H9 (cell line): ENCODE results near the gene ADNP2. TPM values are rescaled to one million over a fixed set of nuclear protein-coding genes. Genes with fewer than 3 reads are reported as not detected.

ENCODE experiments used
- DNase-seq: peaks from one replicate; pipeline ENCODE4 v3.0.0-alpha.2; 2017
- H2AFZ ChIP-seq: one replicate; pipeline ENCODE4 v1.6.1; 2013; ENCODE audit warnings: mild to moderate bottlenecking, low read length, control low read depth, moderate library complexity
- H2AK5ac ChIP-seq: 2 replicates; pipeline ENCODE4 v1.6.1; 2013; ENCODE audit warnings: low read length, control low read depth, mixed read lengths; ENCODE audit not compliant: insufficient read length
- H2BK120ac ChIP-seq: one replicate; pipeline ENCODE4 v1.6.1; 2013; ENCODE audit warnings: low read depth, mild to moderate bottlenecking, low read length, control low read depth, inconsistent platforms; ENCODE audit not compliant: poor library complexity, severe bottlenecking
- H2BK12ac ChIP-seq: 2 replicates; pipeline ENCODE4 v1.6.1; 2013; ENCODE audit warnings: low read length, control low read depth, mixed read lengths, low read depth; ENCODE audit not compliant: insufficient read length
- H2BK15ac ChIP-seq: 2 replicates; pipeline ENCODE4 v1.6.1; 2013; ENCODE audit warnings: low read depth, low read length, control low read depth
- H2BK20ac ChIP-seq: one replicate; pipeline ENCODE4 v1.6.1; 2013; ENCODE audit warnings: low read depth, mild to moderate bottlenecking, low read length, control low read depth, inconsistent platforms; ENCODE audit not compliant: poor library complexity, severe bottlenecking
- H2BK5ac ChIP-seq: 2 replicates; pipeline ENCODE4 v1.6.1; 2013; ENCODE audit warnings: low read length, control low read depth, mixed read lengths; ENCODE audit not compliant: insufficient read length
- H3K14ac ChIP-seq: 2 replicates; pipeline ENCODE4 v1.6.1; 2013; ENCODE audit warnings: low read length, control low read depth; ENCODE audit not compliant: insufficient read depth
- H3K18ac ChIP-seq: 2 replicates; pipeline ENCODE4 v1.6.1; 2013; ENCODE audit warnings: low read depth, mild to moderate bottlenecking, mixed read lengths, low read length, control low read depth; ENCODE audit not compliant: insufficient read length
- H3K23ac ChIP-seq: 2 replicates; pipeline ENCODE4 v1.6.1; 2013; ENCODE audit warnings: low read length, control low read depth, mixed read lengths, low read depth; ENCODE audit not compliant: insufficient read length
- H3K23me2 ChIP-seq: 2 replicates; pipeline ENCODE4 v1.6.1; 2013; ENCODE audit warnings: low read depth, mild to moderate bottlenecking, mixed read lengths, low read length, control low read depth; ENCODE audit not compliant: insufficient read length, poor library complexity, severe bottlenecking
- H3K27ac ChIP-seq: 2 replicates; pipeline ENCODE4 v1.5.1; 2013; ENCODE audit warnings: low read length, control low read depth, mixed read lengths, low read depth; ENCODE audit not compliant: insufficient read length
- H3K27me3 ChIP-seq: 2 replicates; pipeline ENCODE4 v1.6.1; 2013; ENCODE audit warnings: low read length, control low read depth, inconsistent platforms; ENCODE audit not compliant: insufficient read depth
- H3K4ac ChIP-seq: 2 replicates; pipeline ENCODE4 v1.6.1; 2013; ENCODE audit warnings: low read depth, mild to moderate bottlenecking, control low read depth, inconsistent platforms, low read length, moderate library complexity
- H3K4me1 ChIP-seq: 2 replicates; pipeline ENCODE4 v1.6.1; 2013; ENCODE audit warnings: low read length, control low read depth, inconsistent platforms; ENCODE audit not compliant: insufficient read depth
- H3K4me2 ChIP-seq: 2 replicates; pipeline ENCODE4 v1.6.1; 2013; ENCODE audit warnings: low read length, control low read depth, mixed read lengths; ENCODE audit not compliant: insufficient read length, insufficient read depth
- H3K56ac ChIP-seq: 2 replicates; pipeline ENCODE4 v1.6.1; 2013; ENCODE audit warnings: low read depth, mild to moderate bottlenecking, mixed read lengths, low read length, control low read depth; ENCODE audit not compliant: insufficient read length
- H3K79me1 ChIP-seq: 2 replicates; pipeline ENCODE4 v1.6.1; 2013; ENCODE audit warnings: low read depth, mild to moderate bottlenecking, moderate library complexity, low read length, control low read depth, inconsistent platforms; ENCODE audit not compliant: insufficient read depth, poor library complexity, severe bottlenecking
- H3K79me2 ChIP-seq: 2 replicates; pipeline ENCODE4 v1.6.1; 2013; ENCODE audit warnings: low read length, control low read depth, inconsistent platforms; ENCODE audit not compliant: insufficient read depth
- H3K9ac ChIP-seq: 2 replicates; pipeline ENCODE4 v1.6.1; 2013; ENCODE audit warnings: low read length, control low read depth, mixed read lengths; ENCODE audit not compliant: insufficient read length; ENCODE audit errors: extremely low read depth
- H3K9me3 ChIP-seq: one replicate; pipeline ENCODE4 v1.6.1; 2013; ENCODE audit warnings: low read depth, low read length, inconsistent platforms; ENCODE audit not compliant: control insufficient read depth
- H3T11ph ChIP-seq: one replicate; pipeline ENCODE4 v1.6.1; 2013; ENCODE audit warnings: mild to moderate bottlenecking, low read length, control low read depth, inconsistent platforms
- H4K20me1 ChIP-seq: one replicate; pipeline ENCODE4 v1.6.1; 2013; ENCODE audit not compliant: control insufficient read depth, insufficient read length, insufficient read depth
- H4K5ac ChIP-seq: 2 replicates; pipeline ENCODE4 v1.6.1; 2013; ENCODE audit warnings: low read depth, mild to moderate bottlenecking, mixed read lengths, low read length, control low read depth; ENCODE audit not compliant: insufficient read length
- H4K8ac ChIP-seq: replicated peaks from 2 replicates; pipeline ENCODE4 v1.6.1; 2013; ENCODE audit warnings: low read length, control low read depth, mixed read lengths, low read depth; ENCODE audit not compliant: insufficient read length
- H4K91ac ChIP-seq: 2 replicates; pipeline ENCODE4 v1.6.1; 2013; ENCODE audit warnings: low read depth, mild to moderate bottlenecking, moderate library complexity, mixed read lengths, low read length, control low read depth; ENCODE audit not compliant: insufficient read length
- H3K27ac Mint-ChIP-seq, 3 experiments: 2 replicates in 2 of 3; 3 replicates in 1 of 3; pipeline ENCODE4 v1.8.0; 2020 to 2021; ENCODE audit warnings: mixed read lengths in 3 of 3, mild to moderate bottlenecking in 1 of 3, moderate library complexity in 1 of 3
- H3K27me3 Mint-ChIP-seq: 2 replicates; pipeline ENCODE4 v1.8.0; 2021; ENCODE audit warnings: low read depth, mild to moderate bottlenecking, moderate library complexity, mixed read lengths
- H3K36me3 Mint-ChIP-seq, 3 experiments: 2 replicates in 2 of 3; 3 replicates in 1 of 3; pipeline ENCODE4 v1.8.0; 2020 to 2021; ENCODE audit warnings: low read depth in 3 of 3, mixed read lengths in 3 of 3; ENCODE audit not compliant: insufficient read depth in 1 of 3
- H3K4me1 Mint-ChIP-seq, 2 experiments: 2 replicates each; pipeline ENCODE4 v1.8.0; 2020; ENCODE audit warnings: mixed read lengths in 2 of 2
- H3K4me3 Mint-ChIP-seq, 2 experiments: 2 replicates in 1 of 2; 3 replicates in 1 of 2; pipeline ENCODE4 v1.8.0; 2020 to 2021; ENCODE audit warnings: mild to moderate bottlenecking in 2 of 2, mixed read lengths in 2 of 2, moderate library complexity in 1 of 2
- H3K9me3 Mint-ChIP-seq, 2 experiments: 2 replicates in 1 of 2; 3 replicates in 1 of 2; pipeline ENCODE4 v1.8.0; 2020; ENCODE audit warnings: mild to moderate bottlenecking in 2 of 2, mixed read lengths in 2 of 2, moderate library complexity in 1 of 2
- CTCF ChIP-seq: fragments of 200-600 bp; sonication (generic); conservative IDR thresholded peaks from 3 replicates; pipeline ENCODE4 v1.8.0; 2021; ENCODE audit warnings: antibody characterized with exemption, mild to moderate bottlenecking
- WGBS: extraction: QIAGEN DNeasy Blood & Tissue Kit; methylation state at CpG from one replicate; pipeline ENCODE4 v1.1.7; 2013; ENCODE audit warnings: missing lambda C conversion rate, low lambda C conversion rate, mixed read lengths; ENCODE audit not compliant: insufficient read length; ENCODE audit errors: extremely low coverage; 5-methylcytosine and 5-hydroxymethylcytosine counted together
- total RNA-seq: library from RNA; stranded (reverse); gene quantifications from 2 replicates; pipeline ENCODE4 v1.2.1, GENCODE V29; 2021

The ADNP2 gene
- total RNA-seq, 1 experiment from 2014 or later = 53.5 TPM

GRCh38 chr18:80108121-80108536 is 933 bp upstream of the ADNP2 start:
- Histone ChIP-seq H2BK20ac (no peak overlapping the region), H3K79me1 (no peaks in the 10 kb centered on the region), H2AK5ac (no peak overlapping the region)

More at GRCh38 chr18:80108121-80108536, 933 bp upstream of the ADNP2 start:
- H3K4me3 Mint-ChIP-seq = peak overlapping the region; percentile 65 to 66
- peaks cover 5 to 6% (median 5%) of the 10 kb centered on the region in 3 experiments for H3K36me3 Mint-ChIP-seq
- Histone ChIP-seq H4K91ac (no peak overlapping the region), H2BK120ac (no peak overlapping the region), H3K27ac (no peak overlapping the region), H2BK12ac (no peak overlapping the region), H3K14ac (no peak overlapping the region), H2AFZ (no peak overlapping the region), H3K18ac (no peak overlapping the region), H3K79me2 (peaks cover 22% of the 10 kb centered on the region), H3K4me1 (peaks cover 15% of the 10 kb centered on the region; the same call in 1 of the 2 replicates), H3K23ac (no peak overlapping the region), H3K4me2 (no peak overlapping the region), H4K8ac (no peak overlapping the region), H2BK5ac (no peak overlapping the region), H3K56ac (no peak overlapping the region), H2BK15ac (no peak overlapping the region), H3K9me3 (no peaks in the 10 kb centered on the region), H4K20me1 (peaks cover 2% of the 10 kb centered on the region), H3K27me3 (no peaks in the 10 kb centered on the region), H4K5ac (no peak overlapping the region), H3K4ac (no peak overlapping the region), H3T11ph (no peak overlapping the region), H3K23me2 (no peaks in the 10 kb centered on the region), H3K9ac (no peak overlapping the region)
- H3K27me3 Mint-ChIP-seq = no peaks in the 10 kb centered on the region
- H3K27ac Mint-ChIP-seq = no peak overlapping the region
- peaks cover 65 to 67% of the 10 kb centered on the region in 2 experiments for H3K4me1 Mint-ChIP-seq
- DNase-seq = no peak
- TF ChIP-seq CTCF = no peak
- no peaks in the 10 kb centered on the region for H3K9me3 Mint-ChIP-seq
- WGBS = no CpG with 5 or more reads among the region's 23 CpGs
